Activated naive CD4-positive, alpha-beta T cell treated with anti-CD3 and anti-CD28 coated beads, Interleukin-2, amount 10 ng/mL, durations not matched to agents 5 hours and 36 hours (primary cell): ENCODE measurements around the gene HTR7. TPM values are rescaled to one million over a fixed set of nuclear protein-coding genes. Genes with fewer than 3 reads are reported as not detected.

ENCODE experiments used
- total RNA-seq, 2 experiments: library from RNA; stranded (reverse); gene quantifications; one replicate each; pipeline ENCODE4 v1.2.3, GENCODE V29; 2021

The HTR7 gene
- total RNA-seq, result not detected

DNA sequence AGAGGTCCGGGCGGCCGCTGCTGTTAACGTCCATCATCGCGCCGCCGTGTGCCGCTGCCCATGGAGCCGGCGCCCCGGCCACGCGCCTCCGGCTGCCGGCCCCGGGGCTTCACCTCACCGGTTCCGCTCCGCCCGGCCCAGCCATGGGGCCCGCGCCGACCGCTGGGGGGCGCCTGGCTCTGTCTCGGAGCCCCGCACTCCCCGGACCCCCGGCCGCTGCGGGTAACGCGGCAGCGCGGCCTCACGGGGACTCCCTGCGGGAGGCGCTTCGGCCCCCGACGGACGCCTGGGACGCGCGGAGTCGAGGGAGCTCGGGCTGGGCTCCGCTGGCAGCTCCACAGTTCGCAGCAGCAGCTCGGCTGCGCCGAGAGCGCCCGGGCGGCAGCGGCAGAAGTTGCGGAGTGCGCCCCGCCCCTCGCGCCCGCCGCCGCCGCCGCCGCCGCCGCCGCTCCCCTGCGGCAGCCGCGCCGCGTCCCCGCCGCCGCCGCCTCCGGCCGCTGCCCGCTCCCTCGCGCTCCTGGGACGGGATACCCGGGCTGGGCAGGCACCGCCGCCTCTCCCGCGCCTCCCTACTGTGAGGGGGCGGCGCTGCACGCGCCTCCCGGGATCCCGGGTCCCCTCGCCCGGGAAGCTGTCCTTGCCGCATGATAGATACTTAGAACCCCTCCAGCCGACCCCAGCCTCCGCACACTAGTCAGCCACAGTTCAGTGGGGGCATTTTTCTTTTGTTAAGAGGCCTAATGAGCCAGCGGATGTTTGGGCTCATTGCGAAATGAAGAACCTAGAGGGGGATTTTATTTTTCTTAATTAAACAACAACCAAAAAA, at the start of gene HTR7:
TSS of gene HTR7 (minus strand) at position 405 of the 826 bp plus-strand sequence. CDS start at position 37, 368 bp downstream.

DNA sequence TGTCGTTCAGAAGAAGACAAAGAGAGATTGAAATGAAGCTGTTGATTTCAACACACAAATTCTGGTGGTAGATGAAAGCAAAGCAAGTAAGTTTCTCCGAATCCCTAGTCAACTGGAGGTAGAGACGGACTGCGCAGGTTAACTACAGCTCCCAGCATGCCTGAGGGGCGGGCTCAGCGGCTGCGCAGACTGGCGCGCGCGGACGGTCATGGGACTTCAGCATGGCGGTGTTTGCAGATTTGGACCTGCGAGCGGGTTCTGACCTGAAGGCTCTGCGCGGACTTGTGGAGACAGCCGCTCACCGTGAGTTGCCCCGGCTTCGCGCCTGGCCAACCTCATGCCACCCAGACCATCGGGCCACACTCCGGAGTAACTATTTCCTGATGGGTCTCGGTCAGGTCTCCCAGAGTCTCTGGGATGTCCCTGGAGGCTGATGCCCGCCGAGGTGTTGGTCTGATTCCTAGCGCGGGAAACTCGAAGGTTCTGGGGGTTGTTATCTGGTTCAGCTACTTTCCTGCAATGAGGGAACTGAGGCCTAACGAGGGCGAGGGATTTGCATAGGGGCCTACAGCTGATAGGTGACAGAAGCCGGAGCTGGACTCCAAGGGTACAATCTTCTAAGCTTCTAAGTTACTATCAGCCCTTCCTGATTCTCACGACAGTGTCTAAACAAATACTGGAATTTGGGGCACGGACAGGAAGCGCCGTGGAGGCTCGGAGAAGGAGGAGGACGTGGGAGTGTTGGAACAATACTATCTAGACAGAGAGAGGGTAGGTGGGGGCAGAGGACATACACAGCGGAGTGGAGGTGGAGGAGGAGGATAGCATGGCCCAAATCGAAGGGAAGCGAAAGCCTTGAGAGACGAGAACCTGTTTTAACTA, 14.2 kb upstream of the HTR7 start, which contains the start of gene RPP30:
TSS of gene RPP30 (plus strand) at position 209 of the 882 bp plus-strand sequence. CDS start at position 222, 13 bp downstream.

Other genes starting within 250 kb of the HTR7 start
- gene RPP30, start 13.9 kb upstream of the HTR7 start, total RNA-seq, result 10 to 100 TPM; 35.6 to 38.0 TPM
- not detected for gene ANKRD1, start 63.0 kb upstream of the HTR7 start, total RNA-seq